H9 (cell line): ENCODE results near the gene MGAT5. TPM values are rescaled to one million over a fixed set of nuclear protein-coding genes. Genes with fewer than 3 reads are reported as not detected.

ENCODE experiments used
- DNase-seq: peaks from one replicate; pipeline ENCODE4 v3.0.0-alpha.2; 2017
- H2AFZ ChIP-seq: one replicate; pipeline ENCODE4 v1.6.1; 2013; ENCODE audit warnings: mild to moderate bottlenecking, low read length, control low read depth, moderate library complexity
- H2AK5ac ChIP-seq: 2 replicates; pipeline ENCODE4 v1.6.1; 2013; ENCODE audit warnings: low read length, control low read depth, mixed read lengths; ENCODE audit not compliant: insufficient read length
- H2BK120ac ChIP-seq: one replicate; pipeline ENCODE4 v1.6.1; 2013; ENCODE audit warnings: low read depth, mild to moderate bottlenecking, low read length, control low read depth, inconsistent platforms; ENCODE audit not compliant: poor library complexity, severe bottlenecking
- H2BK12ac ChIP-seq: 2 replicates; pipeline ENCODE4 v1.6.1; 2013; ENCODE audit warnings: low read length, control low read depth, mixed read lengths, low read depth; ENCODE audit not compliant: insufficient read length
- H2BK15ac ChIP-seq: 2 replicates; pipeline ENCODE4 v1.6.1; 2013; ENCODE audit warnings: low read depth, low read length, control low read depth
- H2BK20ac ChIP-seq: one replicate; pipeline ENCODE4 v1.6.1; 2013; ENCODE audit warnings: low read depth, mild to moderate bottlenecking, low read length, control low read depth, inconsistent platforms; ENCODE audit not compliant: poor library complexity, severe bottlenecking
- H2BK5ac ChIP-seq: 2 replicates; pipeline ENCODE4 v1.6.1; 2013; ENCODE audit warnings: low read length, control low read depth, mixed read lengths; ENCODE audit not compliant: insufficient read length
- H3K14ac ChIP-seq: 2 replicates; pipeline ENCODE4 v1.6.1; 2013; ENCODE audit warnings: low read length, control low read depth; ENCODE audit not compliant: insufficient read depth
- H3K18ac ChIP-seq: 2 replicates; pipeline ENCODE4 v1.6.1; 2013; ENCODE audit warnings: low read depth, mild to moderate bottlenecking, mixed read lengths, low read length, control low read depth; ENCODE audit not compliant: insufficient read length
- H3K23ac ChIP-seq: 2 replicates; pipeline ENCODE4 v1.6.1; 2013; ENCODE audit warnings: low read length, control low read depth, mixed read lengths, low read depth; ENCODE audit not compliant: insufficient read length
- H3K23me2 ChIP-seq: 2 replicates; pipeline ENCODE4 v1.6.1; 2013; ENCODE audit warnings: low read depth, mild to moderate bottlenecking, mixed read lengths, low read length, control low read depth; ENCODE audit not compliant: insufficient read length, poor library complexity, severe bottlenecking
- H3K27ac ChIP-seq: 2 replicates; pipeline ENCODE4 v1.5.1; 2013; ENCODE audit warnings: low read length, control low read depth, mixed read lengths, low read depth; ENCODE audit not compliant: insufficient read length
- H3K27me3 ChIP-seq: 2 replicates; pipeline ENCODE4 v1.6.1; 2013; ENCODE audit warnings: low read length, control low read depth, inconsistent platforms; ENCODE audit not compliant: insufficient read depth
- H3K4ac ChIP-seq: 2 replicates; pipeline ENCODE4 v1.6.1; 2013; ENCODE audit warnings: low read depth, mild to moderate bottlenecking, control low read depth, inconsistent platforms, low read length, moderate library complexity
- H3K4me1 ChIP-seq: 2 replicates; pipeline ENCODE4 v1.6.1; 2013; ENCODE audit warnings: low read length, control low read depth, inconsistent platforms; ENCODE audit not compliant: insufficient read depth
- H3K4me2 ChIP-seq: 2 replicates; pipeline ENCODE4 v1.6.1; 2013; ENCODE audit warnings: low read length, control low read depth, mixed read lengths; ENCODE audit not compliant: insufficient read length, insufficient read depth
- H3K56ac ChIP-seq: 2 replicates; pipeline ENCODE4 v1.6.1; 2013; ENCODE audit warnings: low read depth, mild to moderate bottlenecking, mixed read lengths, low read length, control low read depth; ENCODE audit not compliant: insufficient read length
- H3K79me1 ChIP-seq: 2 replicates; pipeline ENCODE4 v1.6.1; 2013; ENCODE audit warnings: low read depth, mild to moderate bottlenecking, moderate library complexity, low read length, control low read depth, inconsistent platforms; ENCODE audit not compliant: insufficient read depth, poor library complexity, severe bottlenecking
- H3K79me2 ChIP-seq: 2 replicates; pipeline ENCODE4 v1.6.1; 2013; ENCODE audit warnings: low read length, control low read depth, inconsistent platforms; ENCODE audit not compliant: insufficient read depth
- H3K9ac ChIP-seq: 2 replicates; pipeline ENCODE4 v1.6.1; 2013; ENCODE audit warnings: low read length, control low read depth, mixed read lengths; ENCODE audit not compliant: insufficient read length; ENCODE audit errors: extremely low read depth
- H3K9me3 ChIP-seq: one replicate; pipeline ENCODE4 v1.6.1; 2013; ENCODE audit warnings: low read depth, low read length, inconsistent platforms; ENCODE audit not compliant: control insufficient read depth
- H3T11ph ChIP-seq: one replicate; pipeline ENCODE4 v1.6.1; 2013; ENCODE audit warnings: mild to moderate bottlenecking, low read length, control low read depth, inconsistent platforms
- H4K20me1 ChIP-seq: one replicate; pipeline ENCODE4 v1.6.1; 2013; ENCODE audit not compliant: control insufficient read depth, insufficient read length, insufficient read depth
- H4K5ac ChIP-seq: 2 replicates; pipeline ENCODE4 v1.6.1; 2013; ENCODE audit warnings: low read depth, mild to moderate bottlenecking, mixed read lengths, low read length, control low read depth; ENCODE audit not compliant: insufficient read length
- H4K8ac ChIP-seq: replicated peaks from 2 replicates; pipeline ENCODE4 v1.6.1; 2013; ENCODE audit warnings: low read length, control low read depth, mixed read lengths, low read depth; ENCODE audit not compliant: insufficient read length
- H4K91ac ChIP-seq: 2 replicates; pipeline ENCODE4 v1.6.1; 2013; ENCODE audit warnings: low read depth, mild to moderate bottlenecking, moderate library complexity, mixed read lengths, low read length, control low read depth; ENCODE audit not compliant: insufficient read length
- H3K27ac Mint-ChIP-seq, 3 experiments: 2 replicates in 2 of 3; 3 replicates in 1 of 3; pipeline ENCODE4 v1.8.0; 2020 to 2021; ENCODE audit warnings: mixed read lengths in 3 of 3, mild to moderate bottlenecking in 1 of 3, moderate library complexity in 1 of 3
- H3K27me3 Mint-ChIP-seq: 2 replicates; pipeline ENCODE4 v1.8.0; 2021; ENCODE audit warnings: low read depth, mild to moderate bottlenecking, moderate library complexity, mixed read lengths
- H3K36me3 Mint-ChIP-seq, 3 experiments: 2 replicates in 2 of 3; 3 replicates in 1 of 3; pipeline ENCODE4 v1.8.0; 2020 to 2021; ENCODE audit warnings: low read depth in 3 of 3, mixed read lengths in 3 of 3; ENCODE audit not compliant: insufficient read depth in 1 of 3
- H3K4me1 Mint-ChIP-seq, 2 experiments: 2 replicates each; pipeline ENCODE4 v1.8.0; 2020; ENCODE audit warnings: mixed read lengths in 2 of 2
- H3K4me3 Mint-ChIP-seq, 2 experiments: 2 replicates in 1 of 2; 3 replicates in 1 of 2; pipeline ENCODE4 v1.8.0; 2020 to 2021; ENCODE audit warnings: mild to moderate bottlenecking in 2 of 2, mixed read lengths in 2 of 2, moderate library complexity in 1 of 2
- H3K9me3 Mint-ChIP-seq, 2 experiments: 2 replicates in 1 of 2; 3 replicates in 1 of 2; pipeline ENCODE4 v1.8.0; 2020; ENCODE audit warnings: mild to moderate bottlenecking in 2 of 2, mixed read lengths in 2 of 2, moderate library complexity in 1 of 2
- CTCF ChIP-seq: fragments of 200-600 bp; sonication (generic); conservative IDR thresholded peaks from 3 replicates; pipeline ENCODE4 v1.8.0; 2021; ENCODE audit warnings: antibody characterized with exemption, mild to moderate bottlenecking
- WGBS: extraction: QIAGEN DNeasy Blood & Tissue Kit; methylation state at CpG from one replicate; pipeline ENCODE4 v1.1.7; 2013; ENCODE audit warnings: missing lambda C conversion rate, low lambda C conversion rate, mixed read lengths; ENCODE audit not compliant: insufficient read length; ENCODE audit errors: extremely low coverage; 5-methylcytosine and 5-hydroxymethylcytosine counted together
- total RNA-seq: library from RNA; stranded (reverse); gene quantifications from 2 replicates; pipeline ENCODE4 v1.2.1, GENCODE V29; 2021

Gene MGAT5
- total RNA-seq, 1 experiment from 2014 or later: 25.7 TPM

GRCh38 chr2:134443814-134444480 lies 190.1 kb downstream of the MGAT5 start:
- H2BK5ac ChIP-seq: no peak overlapping the region
- H2BK20ac ChIP-seq: no peak overlapping the region
- WGBS: no CpG with 5 or more reads among the region's 11 CpGs
- no peak overlapping the region for H2BK15ac ChIP-seq
- no peaks in the 10 kb centered on the region for H3K23me2 ChIP-seq
- no peak overlapping the region for H3K4me2 ChIP-seq
- no peak overlapping the region for H3K27ac Mint-ChIP-seq
- H4K5ac ChIP-seq: no peak overlapping the region
- no peak for TF ChIP-seq CTCF
- no peak overlapping the region for H3K4me3 Mint-ChIP-seq
- no peaks in the 10 kb centered on the region for H3K79me1 ChIP-seq
- no peak for DNase-seq
- H2AK5ac ChIP-seq: no peak overlapping the region
- H4K8ac ChIP-seq: no peak overlapping the region
- no peak overlapping the region for H3K18ac ChIP-seq
- no peak overlapping the region for H3K4ac ChIP-seq
- peaks cover 0 to 5% of the 10 kb centered on the region in 2 experiments; a peak in 1 of 4 replicates for H3K4me1 Mint-ChIP-seq
- no peaks in the 10 kb centered on the region for H3K27me3 ChIP-seq
- H3K9ac ChIP-seq: no peak overlapping the region
- H2AFZ ChIP-seq: no peak overlapping the region
- no peaks in the 10 kb centered on the region for H3K4me1 ChIP-seq
- no peak overlapping the region for H3K23ac ChIP-seq
- no peaks in the 10 kb centered on the region for H4K20me1 ChIP-seq
- no peaks in the 10 kb centered on the region for H3K9me3 ChIP-seq
- H3K27me3 Mint-ChIP-seq: no peaks in the 10 kb centered on the region
- H3K27ac ChIP-seq: no peak overlapping the region
- H2BK12ac ChIP-seq: no peak overlapping the region
- H3K56ac ChIP-seq: no peak overlapping the region
- no peak overlapping the region for H3T11ph ChIP-seq
- no peaks in the 10 kb centered on the region for H3K79me2 ChIP-seq
- no peak overlapping the region for H4K91ac ChIP-seq
- H3K9me3 Mint-ChIP-seq: no peaks in the 10 kb centered on the region
- no peak overlapping the region for H2BK120ac ChIP-seq
- no peak overlapping the region; the same call in 1 of the 2 replicates for H3K14ac ChIP-seq
- peaks cover 17 to 18% (median 17%) of the 10 kb centered on the region in 3 experiments for H3K36me3 Mint-ChIP-seq
